Measurements from ENCODE around the gene PWWP2B.
"Not testable (repeated sequence)": the region's sequence is repeated elsewhere in the genome, so short reads cannot be mapped to it uniquely, and the experiment has no call there.

PWWP2B gene

DNA sequence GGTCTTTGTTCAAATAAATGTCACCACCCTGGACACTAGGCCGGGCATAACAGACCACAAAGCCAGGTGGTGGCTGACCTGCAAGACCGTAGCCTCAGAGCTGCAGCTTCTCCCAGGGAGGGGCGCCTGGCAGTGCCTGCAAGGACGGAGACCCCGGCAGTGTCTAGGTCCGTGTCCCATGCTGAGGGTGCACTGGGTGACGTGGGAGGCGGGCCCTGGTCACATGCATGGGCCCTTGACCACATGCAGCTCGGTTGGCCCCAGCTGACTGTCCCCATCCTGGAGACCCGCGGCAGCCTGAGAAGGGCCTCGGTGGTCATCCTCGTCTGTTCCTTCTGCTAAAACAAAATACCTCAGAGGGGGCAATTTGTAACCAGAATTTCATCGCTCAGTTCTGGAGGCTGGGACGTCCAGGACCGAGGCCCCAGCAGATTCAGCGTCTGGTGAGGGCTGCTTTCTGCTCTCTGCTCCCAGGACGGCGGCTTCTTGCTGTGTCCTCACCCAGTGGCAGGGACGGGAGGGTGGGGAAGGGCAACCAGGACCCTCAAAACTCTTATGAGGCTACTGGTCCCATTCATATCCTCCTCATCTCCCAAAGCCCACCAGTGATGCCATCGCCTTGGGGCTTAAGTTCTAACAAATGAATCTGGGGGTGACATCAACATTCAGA is 36.8 kb downstream of the PWWP2B start:
- DNase-seq (ENCODE audit: low read depth) = no peak

DNA sequence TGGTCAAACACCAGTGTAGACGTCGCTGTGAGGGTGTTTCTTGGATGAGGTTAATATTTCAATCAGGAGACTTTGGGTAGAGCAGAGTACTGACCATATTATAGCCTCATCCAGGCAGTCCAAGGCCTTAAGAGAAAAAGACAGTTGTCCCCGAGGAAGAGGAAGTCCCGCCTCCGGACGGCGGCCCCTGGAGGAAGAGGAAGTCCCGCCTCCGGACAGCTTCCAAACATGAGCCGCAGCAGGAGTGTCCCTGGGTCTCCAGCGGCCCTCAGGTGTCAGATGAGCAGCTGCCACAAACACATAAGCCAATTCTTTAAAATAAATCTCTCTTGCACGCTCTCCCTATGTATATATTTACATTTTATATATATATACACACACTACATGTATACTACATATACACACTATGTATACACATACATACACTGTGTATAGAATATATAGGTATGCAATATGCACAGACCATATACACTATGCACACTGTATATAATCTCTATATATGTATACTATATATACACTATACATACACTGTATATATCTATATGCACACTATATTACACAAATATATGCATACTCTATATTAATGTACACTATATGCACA is 37.5 kb downstream of the PWWP2B start:
- DNase-seq (ENCODE audit: low read depth) = no peak

DNA sequence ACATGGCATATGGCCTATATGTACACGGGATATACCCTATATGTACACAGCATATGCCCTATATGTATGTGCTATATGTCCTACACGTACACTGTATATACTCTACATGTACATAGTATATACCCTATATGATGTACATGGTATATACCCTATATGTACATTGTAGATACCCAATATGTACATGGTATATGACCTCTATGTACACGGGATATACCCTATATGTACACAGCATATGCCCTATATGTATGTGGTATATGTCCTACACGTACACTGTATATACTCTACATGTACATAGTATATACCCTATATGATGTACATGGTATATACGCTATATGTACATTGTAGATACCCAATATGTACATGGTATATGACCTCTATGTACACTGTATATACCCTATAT is 38.3 kb downstream of the PWWP2B start:
- DNase-seq (ENCODE audit: low read depth) = not testable (repeated sequence)

DNA sequence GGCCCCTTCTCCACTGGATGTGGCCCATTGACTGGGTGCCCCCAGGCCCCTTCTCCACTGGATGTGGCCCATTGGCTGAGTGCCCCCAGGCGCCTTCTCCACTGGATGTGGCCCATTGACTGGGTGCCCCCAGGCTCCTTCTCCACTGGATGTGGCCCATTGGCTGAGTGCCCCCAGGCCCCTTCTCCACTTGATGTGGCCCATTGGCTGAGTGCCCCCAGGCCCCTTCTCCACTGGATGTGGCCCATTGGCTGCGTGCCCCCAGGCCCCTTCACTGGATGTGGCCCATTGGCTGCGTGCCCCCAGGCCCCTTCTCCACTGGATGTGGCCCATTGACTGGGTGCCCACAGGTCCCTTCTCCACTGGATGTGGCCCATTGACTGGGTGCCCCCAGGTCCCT is 39.1 kb downstream of the PWWP2B start:
- not testable (repeated sequence) for DNase-seq (ENCODE audit: low read depth)

DNA sequence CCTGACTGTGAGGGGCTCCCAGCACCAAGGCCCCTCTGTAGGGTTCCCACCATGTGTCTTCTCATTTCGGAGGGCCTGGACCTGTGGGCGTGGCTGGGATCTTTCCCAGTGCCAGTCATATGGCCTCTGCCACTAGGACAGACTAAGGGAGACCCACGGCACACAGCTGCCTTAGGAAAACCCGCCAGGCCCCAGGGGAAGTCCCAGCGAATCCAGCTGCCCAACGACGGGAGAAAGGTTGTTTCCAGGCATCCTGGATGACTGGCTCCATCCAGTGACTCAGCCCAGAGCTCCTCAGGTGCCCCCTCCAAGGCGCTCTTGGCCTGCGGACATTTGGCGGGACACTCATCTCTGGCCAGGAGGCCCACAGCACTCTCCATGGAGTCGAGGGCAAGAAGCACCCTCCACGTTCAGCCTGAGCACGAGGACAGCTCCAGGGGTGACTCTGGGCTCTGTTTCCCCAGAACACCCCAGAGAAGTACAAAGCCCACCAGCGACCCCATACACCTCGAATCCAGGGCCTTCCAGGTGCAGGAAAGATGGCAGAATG is 39.9 kb downstream of the PWWP2B start:
- no peak for DNase-seq (ENCODE audit: low read depth)

DNA sequence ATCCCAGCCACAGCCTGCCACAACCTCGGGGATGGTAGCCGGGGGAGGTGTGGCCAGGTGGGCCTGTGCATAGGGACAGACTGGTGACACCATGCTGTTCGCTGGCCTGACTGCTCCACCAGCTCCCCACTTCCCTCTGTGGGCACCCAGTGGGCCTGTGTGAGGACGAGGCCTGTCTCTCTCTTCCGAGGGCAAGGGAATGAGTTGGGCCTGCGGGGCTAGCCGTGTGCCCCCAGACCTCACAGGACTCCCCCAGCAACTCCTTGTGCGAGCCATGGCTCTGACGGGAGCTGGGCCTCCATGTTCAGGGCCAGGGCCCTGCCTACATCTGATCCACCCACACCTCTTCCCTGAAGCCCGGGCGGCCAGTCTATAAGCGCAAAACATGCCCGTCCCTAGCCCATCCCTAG is 40.5 kb downstream of the PWWP2B start:
- DNase-seq (ENCODE audit: low read depth) = no peak

DNA sequence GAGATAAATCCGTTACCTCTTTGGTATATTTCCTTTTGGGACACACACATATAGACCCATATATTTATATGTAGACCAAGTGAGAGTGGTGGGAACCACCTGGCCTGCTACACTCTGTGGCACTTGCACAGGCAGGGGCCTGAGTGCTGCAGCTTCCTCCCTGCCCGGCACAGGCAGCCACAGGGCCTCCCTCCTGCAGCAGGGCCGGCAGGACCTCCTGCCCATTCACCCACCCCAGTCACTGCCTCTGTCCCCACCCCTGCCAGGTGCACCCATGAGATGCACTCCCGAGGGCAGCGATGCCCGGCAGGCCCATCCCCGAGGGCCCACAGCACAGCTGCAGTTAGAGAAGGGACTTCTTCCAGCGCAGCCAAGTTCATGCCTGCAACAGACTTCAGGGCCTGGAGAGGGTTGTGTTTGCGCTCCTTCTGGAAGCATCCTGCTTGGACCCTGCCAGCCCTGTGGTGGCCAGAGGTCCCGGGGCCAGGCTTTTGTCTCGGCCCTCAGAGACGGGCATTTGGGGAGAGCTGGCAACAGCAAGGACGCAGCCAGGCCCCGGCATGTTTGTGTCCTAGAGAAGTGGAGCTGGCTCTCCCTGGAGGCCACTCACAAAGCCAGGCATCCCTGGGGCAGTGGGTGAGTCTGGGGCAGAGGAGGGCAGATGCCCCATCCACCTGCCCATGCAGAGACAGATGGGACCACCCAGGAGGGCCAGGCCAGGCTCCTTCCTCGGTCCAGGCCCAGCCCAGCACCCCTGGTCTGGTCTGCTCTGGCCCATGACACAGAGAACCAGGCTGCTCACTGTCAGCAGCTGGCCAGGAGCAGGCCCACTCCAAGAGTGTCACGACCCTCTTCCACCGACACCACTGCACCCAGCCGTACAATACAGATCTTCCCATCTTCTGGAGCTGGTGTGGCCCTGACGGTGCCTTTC is 41.4 kb downstream of the PWWP2B start:
- no peak for DNase-seq (ENCODE audit: low read depth)

DNA sequence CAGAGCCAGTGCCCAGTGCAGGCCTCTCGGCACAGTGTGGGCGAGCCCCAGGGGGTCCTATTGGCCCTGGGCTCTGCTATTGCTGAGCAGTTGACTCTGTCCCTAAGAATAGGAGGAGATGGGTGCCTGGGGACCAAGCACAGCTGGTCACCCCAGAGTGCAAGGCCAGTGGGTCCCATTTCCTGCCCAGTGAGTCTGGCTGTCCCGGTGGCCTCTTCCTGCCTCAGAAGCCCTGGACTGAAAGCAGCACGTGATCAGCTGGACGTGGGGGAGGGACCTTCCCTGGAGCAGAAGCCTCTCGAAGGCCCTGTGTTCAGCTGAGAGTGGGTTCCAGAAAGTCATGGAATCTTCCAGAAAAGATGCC is 42.0 kb downstream of the PWWP2B start:
- no peak for DNase-seq (ENCODE audit: low read depth)

DNA sequence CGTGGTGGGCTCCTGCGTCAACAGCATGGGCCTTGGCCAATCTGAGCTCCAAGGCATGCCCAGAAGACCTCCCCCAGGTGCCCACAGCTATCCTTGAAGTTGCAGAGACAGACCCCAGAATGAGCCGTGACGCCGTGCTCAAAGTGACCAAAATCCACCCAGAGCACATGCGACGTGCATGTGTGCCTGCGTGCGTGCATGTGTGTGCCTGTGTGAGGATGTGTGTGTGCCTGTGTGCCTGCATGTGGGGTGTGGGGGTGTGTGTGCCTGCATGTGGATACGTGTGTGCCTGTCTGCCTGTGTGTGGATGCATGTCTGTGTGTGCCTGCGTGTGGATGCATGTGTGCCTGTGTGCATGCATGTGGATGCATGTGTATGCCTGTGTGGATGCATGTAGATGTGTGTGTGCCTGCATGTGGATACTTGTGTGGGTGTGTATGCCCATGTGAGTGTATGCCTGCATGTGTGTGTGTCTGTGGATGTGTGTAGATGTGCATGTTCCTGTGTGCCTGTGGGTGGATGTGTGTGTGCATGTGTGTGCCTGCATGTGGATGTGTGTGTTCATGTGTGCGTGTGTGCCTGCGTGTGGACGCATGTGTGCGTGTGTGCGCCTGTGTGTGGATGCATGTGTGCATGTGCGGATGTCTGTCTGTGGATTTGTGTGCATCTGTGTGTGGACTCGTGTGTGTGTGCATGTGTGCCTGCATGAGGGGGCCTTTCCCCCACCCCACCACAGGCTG is 42.6 kb downstream of the PWWP2B start:
- no peak for DNase-seq (ENCODE audit: low read depth)

DNA sequence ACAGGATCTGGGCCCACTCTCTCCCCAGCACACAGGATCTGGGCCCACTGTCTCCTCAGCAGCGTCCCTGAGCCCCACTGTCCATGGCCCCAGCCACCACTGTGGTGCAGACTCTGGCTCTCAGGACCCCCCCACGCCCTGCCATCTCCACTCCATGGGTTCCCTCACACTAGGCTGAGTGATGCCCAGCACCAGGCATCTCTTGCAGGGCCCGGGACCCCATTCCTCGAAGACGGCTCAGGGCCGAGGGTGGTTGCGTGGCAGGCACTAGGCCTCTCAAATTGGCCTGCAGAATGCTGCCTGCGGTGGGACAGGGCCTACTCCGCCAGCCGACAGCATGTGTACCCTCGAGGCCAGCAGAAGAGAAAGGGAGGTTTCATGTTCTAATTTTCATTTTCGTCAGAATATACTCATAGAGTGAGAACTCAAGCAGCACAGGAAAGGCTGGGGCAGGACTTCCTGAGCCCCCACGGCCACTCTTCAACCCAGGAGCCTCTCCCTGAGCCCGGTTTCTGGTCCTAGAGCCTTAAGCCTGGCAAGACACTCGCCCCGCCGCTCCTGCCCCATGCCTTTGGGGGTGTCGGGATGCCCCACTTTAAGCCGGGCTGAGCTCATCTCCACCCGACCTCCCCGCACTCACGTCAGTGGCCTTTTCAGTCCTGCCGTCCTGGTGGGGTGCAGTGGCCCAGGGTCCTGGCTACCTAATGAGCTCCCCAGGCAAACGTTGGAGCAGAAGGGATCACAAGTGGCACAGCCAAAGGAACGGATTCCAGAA is 44.0 kb downstream of the PWWP2B start:
- DNase-seq (ENCODE audit: low read depth) = no peak

DNA sequence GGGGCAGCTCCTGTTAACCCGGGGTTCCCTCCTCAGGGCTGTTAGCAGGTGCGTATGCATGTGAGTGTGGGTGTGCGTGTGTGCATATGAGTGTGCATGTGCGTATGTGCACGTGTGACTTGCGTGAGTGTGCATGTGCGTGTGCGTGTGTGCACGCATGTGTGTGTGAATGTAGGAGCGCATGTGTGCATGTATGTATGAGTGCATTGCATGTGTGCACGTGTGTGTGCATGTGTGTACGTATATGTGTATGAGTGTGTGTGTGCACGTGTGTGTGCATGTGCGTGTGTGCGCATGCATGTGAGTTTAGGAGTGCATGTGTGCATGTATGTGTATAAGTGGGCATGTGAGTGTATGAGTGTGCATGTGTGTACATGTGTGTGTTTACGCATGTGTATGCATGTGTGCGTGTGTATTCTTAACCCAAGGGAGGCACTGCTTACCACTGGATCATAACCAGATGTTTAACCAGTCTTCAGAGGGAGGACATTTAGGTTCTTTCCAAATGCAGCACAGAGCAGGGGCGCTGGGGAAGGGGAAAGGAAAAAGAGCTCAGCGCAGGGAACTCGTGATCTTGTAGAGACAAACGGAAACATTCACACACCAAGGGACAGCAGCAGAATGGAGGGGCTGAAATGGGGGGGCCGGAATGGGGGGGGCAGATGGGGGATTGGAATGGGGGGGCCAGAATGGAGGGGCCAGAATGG is 45.0 kb downstream of the PWWP2B start:
- DNase-seq (ENCODE audit: low read depth) = no peak

DNA sequence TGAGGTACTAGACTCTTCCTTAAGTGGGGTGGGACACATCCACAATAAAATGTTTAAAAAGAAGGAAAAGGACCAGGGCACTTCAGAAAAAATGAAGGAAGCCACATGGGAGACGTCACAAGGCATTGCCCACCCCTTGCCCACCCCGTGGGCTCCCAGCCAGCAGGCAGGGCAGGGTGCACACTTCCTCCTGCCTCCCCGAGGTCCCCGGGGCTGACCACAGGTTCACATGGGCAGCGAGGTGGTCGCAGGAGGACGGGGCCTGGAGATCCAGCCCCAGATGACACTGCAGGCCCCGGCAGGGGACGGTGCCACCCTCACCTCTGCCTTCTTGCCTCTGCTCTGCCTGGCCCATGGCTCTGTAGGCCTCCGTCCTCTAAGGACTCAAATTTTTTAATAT is 45.6 kb downstream of the PWWP2B start:
- no peak for DNase-seq (ENCODE audit: low read depth)

DNA sequence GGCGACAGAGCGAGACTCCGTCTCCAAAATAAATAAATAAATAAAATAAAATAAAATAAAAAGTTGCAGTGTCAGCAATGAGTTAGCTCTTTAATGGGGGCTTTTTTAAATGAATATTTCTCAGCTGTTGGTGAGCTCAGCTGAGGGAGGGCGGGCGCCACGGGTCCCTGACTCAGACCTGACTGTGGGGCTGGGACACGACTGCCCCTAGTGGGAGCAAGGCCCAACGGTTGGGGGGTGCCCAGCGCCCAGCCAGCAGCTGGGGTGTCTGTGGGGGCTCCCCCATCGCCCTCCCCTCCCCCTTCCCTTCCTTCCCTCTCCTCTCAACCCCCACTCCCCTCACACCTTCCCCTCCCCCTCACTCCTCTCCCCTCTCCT is 46.6 kb downstream of the PWWP2B start:
- DNase-seq (ENCODE audit: low read depth) = no peak

DNA sequence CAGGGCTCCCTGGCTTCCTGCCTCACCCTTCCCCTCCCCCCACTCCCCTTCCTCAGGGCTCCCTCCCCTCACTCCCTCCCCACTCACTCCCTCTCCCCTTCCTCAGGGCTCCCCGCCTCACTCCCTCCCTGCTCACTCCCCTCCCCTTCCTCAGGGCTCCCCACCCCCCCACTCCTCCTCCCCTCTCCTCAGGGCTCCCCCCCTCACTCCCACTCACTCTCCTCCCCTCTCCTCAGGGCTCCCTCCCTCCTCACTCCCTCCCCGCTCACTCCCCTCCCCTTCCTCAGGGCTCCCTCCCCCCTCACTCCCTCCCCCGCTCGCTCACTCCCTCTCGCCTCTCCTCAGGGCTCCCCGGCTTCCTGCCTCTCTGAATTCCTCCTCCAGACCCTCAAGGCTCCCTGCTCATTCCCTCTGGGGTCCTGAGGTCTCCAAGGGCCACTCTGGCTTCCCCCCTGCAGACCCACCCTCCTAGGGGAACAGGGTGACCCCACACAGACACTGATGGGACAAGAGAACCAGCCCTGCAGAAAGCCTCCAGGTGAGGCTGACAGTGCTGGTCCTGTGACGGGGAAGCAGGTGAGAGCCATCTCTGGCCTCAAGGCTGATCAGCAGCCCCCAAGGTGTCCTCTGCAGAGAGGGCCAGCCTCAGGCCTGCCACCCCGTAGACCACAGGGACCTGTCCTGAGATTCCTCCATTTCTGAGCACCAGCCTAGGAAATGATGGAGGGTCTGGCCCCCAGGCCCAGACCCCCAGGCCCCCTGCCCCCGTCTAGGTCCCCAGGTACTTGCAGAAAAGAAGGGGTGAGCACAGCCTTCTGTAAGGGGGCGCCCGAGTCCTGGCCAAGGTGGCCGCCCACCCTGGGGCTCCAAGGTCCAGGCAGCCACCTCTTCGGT is 47.2 kb downstream of the PWWP2B start:
- DNase-seq (ENCODE audit: low read depth) = no peak

DNA sequence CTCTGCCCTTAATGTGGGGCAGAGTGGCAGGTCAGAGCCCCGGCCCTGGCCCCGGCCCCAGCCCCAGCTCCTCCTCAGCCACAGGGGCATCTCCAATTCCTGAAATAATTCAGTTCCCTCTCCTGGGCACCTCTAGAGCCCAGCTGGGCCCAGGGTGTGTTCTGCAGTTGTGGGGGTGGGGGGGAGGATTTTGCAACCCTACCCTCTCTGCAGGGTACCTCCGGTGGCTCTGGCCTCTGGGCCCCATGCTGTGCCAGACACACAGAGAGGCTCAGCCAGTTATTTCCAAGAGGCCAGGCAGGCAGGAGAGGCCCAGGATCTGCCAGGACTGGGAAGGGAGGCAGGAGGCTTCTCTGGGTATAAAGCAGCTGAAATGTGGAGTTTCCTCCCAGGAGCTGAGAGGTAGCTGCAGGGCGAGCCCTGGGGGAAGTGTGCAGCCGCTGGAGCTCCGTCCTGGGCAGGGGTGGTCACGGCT is 47.9 kb downstream of the PWWP2B start:
- no peak for DNase-seq (ENCODE audit: low read depth)

DNA sequence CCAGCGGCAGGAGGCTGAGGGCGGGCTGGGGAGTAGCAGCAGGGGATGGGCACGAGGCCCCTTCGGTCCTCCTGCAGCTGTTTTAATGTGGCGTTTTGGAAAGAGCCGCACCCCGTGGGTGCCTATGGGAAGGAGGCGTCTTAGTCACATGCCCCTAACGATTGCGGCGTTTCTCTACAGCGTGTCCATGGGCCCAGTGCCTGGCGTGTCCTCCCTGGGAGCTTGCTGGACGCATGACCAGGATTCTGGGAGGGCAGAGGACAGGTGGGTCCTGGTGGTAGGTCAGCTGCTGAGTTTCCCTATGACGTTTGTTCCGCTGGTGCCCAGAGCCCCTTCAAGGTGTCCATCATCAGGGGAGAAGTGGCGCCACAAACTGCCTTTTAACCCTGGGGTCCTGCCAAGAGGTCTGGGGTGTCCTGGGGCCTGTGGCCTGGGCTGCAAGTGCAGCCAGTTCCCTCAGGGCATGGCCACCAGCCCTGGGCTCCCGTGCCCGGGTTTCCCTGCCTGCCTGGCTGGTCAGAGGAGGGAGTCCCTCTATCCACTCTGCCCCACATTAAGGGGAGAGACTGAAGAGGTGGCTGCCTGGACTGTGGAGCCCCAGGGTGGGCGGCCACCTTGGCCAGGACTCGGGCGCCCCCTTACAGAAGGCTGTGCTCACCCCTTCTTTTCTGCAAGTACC is 48.7 kb downstream of the PWWP2B start:
- no peak for DNase-seq (ENCODE audit: low read depth)

DNA sequence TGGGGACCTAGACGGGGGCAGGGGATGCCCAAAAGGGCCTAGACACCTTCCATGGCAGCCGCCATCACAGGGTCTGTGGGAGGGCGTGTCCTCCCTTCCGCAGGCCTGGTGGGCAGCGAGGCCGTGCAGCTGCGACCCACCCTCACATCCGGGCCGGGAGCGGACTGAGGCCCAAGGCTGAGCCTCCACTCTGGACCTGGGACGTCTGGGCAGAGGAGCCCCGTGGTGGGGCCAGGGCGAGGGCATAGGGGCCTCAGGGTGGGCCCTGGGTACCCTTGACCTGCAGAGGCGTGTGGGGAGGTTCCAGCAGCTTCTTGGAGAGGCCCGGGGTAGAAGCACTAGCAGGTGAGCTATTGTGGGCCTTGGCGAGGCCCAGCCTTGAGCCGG is 49.2 kb downstream of the PWWP2B start:
- DNase-seq (ENCODE audit: low read depth) = no peak

DNA sequence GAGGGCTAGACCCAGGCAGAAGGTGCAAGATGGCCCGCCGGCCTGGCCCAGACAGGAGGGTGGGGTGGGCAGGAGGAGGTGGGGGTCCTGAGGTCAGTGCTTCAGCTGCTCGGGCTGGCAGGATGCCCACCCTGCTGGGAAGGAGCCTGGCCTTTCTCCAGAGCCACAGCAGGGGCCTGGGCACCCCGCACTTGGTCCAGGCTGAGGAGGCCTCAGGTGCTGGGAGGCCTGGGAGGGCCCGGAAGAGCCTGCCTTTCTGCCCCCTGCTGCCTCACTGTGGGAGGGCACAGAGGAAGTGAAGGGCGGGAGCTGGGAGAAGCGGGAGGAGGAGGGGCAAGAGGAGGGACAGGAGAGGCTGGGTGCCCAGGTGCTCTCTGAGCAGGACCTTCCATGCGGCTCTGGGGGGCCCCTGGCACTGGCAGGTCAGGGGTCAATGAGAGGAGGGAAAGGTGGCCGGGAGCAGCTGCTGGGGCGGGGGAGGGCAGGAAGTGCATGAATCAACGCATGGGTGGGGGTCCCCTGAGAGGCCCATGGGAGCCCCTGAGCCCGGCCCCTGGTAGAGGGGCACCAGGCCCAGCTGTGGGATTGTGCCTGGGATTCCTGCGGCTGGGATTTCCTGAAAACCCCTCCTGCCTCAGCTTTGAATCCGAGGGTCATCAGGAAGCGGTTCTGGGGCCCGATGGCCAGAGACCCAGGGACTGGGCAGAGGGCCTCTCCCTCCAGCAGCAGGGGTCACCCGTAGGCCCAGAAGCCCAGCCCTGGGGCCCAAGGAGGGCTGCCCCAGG is 49.9 kb downstream of the PWWP2B start:
- no peak for DNase-seq (ENCODE audit: low read depth)
